ENCODE data around the gene FAM83G.

FAM83G gene

DNA sequence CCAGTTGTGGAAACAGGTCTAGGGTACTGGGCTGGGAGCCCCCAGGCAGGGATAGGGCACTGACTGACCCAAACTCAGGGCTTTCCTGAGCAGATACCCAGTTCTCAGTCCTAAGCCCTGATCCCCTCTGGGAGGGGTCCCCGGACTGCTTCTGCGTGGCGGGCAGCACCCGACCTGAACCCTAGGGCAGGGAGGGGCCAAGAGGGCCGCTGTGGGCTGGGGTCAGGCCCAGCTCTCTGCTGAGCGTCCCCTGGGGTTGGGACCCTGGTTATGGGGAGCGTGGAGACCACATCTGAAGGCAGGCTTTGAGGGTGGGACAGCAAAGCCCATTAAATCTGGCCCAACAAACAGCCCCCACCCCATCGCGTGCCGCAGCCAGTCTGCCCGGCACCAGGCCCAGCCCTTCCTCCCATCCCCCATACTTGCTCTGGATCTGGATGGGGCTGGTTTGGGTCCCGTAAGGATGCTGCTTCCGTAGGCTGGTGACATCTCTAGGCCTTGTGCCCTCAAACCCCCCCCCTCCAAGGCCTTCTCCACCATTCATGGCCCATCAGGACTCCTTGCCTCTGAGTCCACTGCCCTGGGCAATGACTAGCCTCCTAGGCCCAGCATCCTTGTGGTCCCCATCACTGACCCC is 691 bp upstream of the FAM83G start:
- H3K4me3 ChIP-seq (replicated peaks; ENCODE audit: low read depth, low read length), result no peak overlapping the region
- TF ChIP-seq, protein P1, sequence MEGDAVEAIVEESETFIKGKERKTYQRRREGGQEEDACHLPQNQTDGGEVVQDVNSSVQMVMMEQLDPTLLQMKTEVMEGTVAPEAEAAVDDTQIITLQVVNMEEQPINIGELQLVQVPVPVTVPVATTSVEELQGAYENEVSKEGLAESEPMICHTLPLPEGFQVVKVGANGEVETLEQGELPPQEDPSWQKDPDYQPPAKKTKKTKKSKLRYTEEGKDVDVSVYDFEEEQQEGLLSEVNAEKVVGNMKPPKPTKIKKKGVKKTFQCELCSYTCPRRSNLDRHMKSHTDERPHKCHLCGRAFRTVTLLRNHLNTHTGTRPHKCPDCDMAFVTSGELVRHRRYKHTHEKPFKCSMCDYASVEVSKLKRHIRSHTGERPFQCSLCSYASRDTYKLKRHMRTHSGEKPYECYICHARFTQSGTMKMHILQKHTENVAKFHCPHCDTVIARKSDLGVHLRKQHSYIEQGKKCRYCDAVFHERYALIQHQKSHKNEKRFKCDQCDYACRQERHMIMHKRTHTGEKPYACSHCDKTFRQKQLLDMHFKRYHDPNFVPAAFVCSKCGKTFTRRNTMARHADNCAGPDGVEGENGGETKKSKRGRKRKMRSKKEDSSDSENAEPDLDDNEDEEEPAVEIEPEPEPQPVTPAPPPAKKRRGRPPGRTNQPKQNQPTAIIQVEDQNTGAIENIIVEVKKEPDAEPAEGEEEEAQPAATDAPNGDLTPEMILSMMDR (IDR thresholded peaks at IDR 0.05; ENCODE audit: low read length, missing control alignments), result no peak

DNA sequence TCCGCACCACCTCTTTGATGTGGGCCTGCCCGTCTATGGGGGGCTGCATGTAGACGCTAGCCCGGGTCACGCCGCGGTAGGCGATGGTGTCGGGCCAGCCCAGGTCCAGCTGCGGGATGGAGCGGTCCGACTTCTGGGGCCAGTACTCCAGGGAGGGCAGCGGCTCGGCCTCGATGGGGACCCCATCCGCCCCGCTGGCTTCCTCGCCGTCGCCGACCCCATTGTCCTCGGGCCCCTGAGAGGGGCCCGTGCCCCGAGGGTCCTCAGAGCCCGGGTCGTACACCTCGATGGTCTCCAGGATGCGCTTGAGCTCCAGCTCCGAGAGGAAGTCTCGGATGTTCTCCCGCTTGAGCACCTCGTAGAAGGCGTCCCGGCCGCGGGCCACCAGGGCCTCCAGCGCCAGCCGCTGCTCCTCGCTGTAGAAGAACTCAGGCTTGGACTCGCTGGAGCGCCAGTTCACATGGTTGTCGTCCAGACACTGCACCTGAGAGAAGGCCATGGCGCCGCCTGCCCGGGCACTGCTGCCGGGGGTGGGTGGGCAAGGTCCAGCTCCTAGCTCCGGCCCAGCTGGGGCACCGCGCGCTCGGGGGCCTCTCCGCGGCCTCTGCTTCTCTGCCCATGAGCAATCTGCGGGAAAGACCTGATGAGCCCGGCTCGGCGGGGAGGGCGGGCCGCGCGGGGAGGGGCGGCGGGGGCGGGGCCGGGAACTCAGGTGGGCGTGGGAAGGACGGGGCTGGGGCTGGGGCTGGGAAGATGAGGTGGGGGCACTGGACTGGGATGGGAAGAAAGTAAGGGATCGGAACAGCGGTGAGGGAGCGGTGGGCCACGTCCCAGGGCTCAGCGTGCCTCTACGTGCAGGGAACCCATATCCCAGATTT is 782 bp downstream of the FAM83G start:
- peak; percentile 19 for DNase-seq (ENCODE audit: low read depth)
- TF ChIP-seq, protein P1 (IDR thresholded peaks at IDR 0.05; ENCODE audit: low read length, missing control alignments), result no peak
- H3K4me3 ChIP-seq (replicated peaks; ENCODE audit: low read depth, low read length), result peak overlapping the region; percentile 61

More for the DNA sequence above, 691 bp upstream of the FAM83G start:
- DNase-seq (ENCODE audit: low read depth), result no peak

DNA sequence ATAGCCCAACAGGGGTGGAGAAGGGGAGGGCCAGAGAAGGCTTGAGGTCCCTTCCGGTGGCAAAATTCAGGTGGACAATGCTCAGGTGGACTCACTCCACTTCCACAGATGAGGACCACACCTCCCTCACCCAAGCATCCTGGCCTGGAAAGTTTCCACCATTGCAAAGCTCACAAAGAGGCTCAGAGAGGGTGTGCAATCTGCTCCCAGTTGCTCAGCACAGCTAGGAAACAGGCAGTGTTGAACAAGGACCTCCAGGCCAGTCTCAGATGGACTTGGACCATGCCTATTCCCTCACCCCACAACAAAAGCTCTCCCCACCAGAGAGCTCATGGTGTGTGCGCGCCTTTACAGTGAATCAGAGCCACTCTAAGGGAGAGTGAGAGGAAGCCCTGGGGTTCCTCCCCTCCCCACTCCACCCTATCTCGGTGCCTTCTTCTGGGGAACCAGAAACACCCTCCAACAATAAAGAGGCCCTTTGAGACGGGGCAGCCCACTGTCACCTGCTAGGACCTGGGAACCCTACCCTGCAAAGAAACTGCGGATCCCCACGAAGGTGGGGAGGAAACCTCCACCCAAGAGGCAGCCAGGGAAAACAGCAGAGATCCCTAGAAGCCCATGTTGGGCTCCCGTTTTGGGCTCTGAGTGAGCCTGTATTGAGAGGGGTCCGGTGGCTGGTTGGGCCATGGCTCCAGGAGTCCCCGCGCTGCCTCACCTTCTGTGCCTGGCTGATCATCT is 1.6 kb downstream of the FAM83G start:
- peak; percentile 22 for DNase-seq (ENCODE audit: low read depth)
- TF ChIP-seq, protein P1 (IDR thresholded peaks at IDR 0.05; ENCODE audit: low read length, missing control alignments), result no peak
- H3K4me3 ChIP-seq (replicated peaks; ENCODE audit: low read depth, low read length), result peak overlapping the region; percentile 61

DNA sequence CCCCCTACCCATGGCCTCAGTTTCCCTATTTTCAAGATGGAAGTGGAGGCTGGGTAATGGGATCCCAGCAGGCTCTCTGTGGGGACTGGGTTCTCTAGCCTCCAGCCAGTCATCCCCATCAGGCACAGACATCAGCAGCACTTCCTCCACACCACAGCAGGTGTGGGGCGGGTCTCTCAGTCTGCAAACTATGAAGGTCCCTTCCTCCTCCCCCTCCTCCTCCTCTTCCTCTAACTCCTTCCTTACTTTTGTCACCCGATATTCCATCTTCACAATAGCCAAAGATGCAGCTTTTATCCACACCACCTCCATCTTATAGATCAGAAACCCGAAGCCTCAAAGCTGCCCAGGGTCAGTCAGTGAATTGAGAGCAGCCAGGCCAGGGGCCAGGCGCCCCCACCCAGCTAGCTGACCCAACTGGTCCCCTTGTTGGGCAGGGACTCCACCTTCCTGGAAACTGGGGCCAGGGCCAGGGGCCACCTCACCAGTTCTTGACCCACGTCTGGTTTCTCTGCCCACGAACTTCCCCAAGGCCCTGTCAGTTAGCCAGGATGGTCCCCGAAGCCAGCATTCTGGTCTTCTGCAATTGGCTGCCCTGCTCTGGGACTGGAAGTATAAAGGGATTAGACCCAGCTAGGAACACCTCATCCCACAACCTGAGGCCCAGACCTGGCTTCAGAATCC is 2.5 kb downstream of the FAM83G start:
- H3K4me3 ChIP-seq (replicated peaks; ENCODE audit: low read depth, low read length), result no peak overlapping the region
- TF ChIP-seq, protein P1 (IDR thresholded peaks at IDR 0.05; ENCODE audit: low read length, missing control alignments), result no peak
- no peak for DNase-seq (ENCODE audit: low read depth)

DNA sequence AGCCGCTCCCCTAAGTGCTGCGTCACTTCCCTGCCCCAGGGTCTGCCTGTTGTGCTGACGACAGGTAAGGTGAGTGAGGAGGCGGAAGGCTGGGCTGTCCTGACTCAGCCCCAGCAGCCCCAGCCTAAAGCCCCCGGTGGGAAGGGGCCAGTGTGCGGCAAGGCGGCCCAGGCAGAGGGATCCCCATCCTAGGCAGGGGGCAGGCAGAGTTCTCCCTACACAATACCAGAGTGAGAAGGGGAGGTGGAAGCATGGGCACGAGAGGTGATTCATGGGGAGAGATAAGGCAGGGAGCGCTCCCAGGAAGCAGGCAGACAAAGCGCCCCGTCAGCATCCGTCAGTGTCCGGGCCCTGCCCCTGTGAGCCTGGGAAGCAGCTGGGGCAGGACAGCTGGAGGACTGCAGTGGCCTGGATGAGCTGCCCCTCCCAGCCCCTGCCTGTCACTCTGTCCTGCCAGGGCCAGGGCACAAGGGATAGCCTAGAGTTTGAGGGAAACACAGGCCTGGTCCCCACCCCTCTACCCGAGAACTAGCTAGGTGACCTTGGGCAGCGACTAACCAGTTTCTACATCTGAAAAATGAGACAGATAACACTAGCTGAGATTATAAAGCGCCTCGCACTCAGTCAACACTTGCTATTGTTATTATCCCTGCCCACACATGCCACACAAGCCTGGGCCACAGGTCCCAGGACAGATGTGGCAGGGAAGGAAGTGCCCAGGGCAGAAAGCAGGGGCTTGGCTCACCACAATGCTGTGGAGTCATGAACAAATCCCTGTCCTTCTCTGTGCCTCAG is 3.8 kb downstream of the FAM83G start:
- peak; percentile 68 for DNase-seq (ENCODE audit: low read depth)
- TF ChIP-seq, protein P1 (IDR thresholded peaks at IDR 0.05; ENCODE audit: low read length, missing control alignments), result no peak
- H3K4me3 ChIP-seq (replicated peaks; ENCODE audit: low read depth, low read length), result no peak overlapping the region

DNA sequence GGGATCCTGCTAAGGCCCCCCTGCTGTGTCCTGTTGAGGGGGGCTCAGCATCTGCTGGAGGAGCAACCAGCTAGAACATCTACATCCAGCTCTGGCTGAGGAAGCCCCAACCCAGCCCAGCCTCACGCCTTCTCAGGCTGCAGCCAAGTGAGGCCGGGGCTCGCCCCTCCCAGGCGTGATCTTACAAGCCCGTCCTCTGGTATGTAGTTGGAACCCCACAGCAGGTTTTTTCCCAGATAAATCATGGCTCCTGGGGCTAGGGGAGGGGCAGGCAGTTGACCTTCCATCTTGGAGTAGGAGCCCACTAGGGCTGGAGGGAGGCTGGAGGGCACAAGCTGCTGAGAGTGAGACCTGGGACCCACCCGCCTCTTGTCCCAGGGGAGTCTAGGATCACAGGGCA is 4.7 kb downstream of the FAM83G start:
- no peak overlapping the region for H3K4me3 ChIP-seq (replicated peaks; ENCODE audit: low read depth, low read length)
- TF ChIP-seq, protein P1 (IDR thresholded peaks at IDR 0.05; ENCODE audit: low read length, missing control alignments), result no peak
- DNase-seq (ENCODE audit: low read depth), result no peak
